Chondrocyte (in vitro differentiated cells): ENCODE results near the gene GPR161. TPM values are rescaled to one million over a fixed set of nuclear protein-coding genes. Genes with fewer than 3 reads are reported as not detected.

Experiments
- DNase-seq: peaks from one replicate; pipeline ENCODE4 v3.0.0; 2021; ENCODE audit warnings: mixed read lengths, low spot score
- H3K27ac Mint-ChIP-seq: one replicate; pipeline ENCODE4 v1.8.0; 2021; ENCODE audit warnings: mild to moderate bottlenecking, moderate library complexity, mixed read lengths; ENCODE audit not compliant: unreplicated experiment
- H3K27me3 Mint-ChIP-seq: 2 replicates; pipeline ENCODE4 v1.8.0; 2021; ENCODE audit warnings: low read depth, mixed read lengths
- H3K36me3 Mint-ChIP-seq: 2 replicates; pipeline ENCODE4 v1.8.0; 2021; ENCODE audit warnings: low read depth, mixed read lengths
- H3K4me1 Mint-ChIP-seq: 2 replicates; pipeline ENCODE4 v1.8.0; 2021; ENCODE audit warnings: low read depth, mild to moderate bottlenecking, mixed read lengths
- H3K4me3 Mint-ChIP-seq: one replicate; pipeline ENCODE4 v1.8.0; 2021; ENCODE audit warnings: mild to moderate bottlenecking, moderate library complexity, mixed read lengths; ENCODE audit not compliant: unreplicated experiment
- H3K9me3 Mint-ChIP-seq: 2 replicates; pipeline ENCODE4 v1.8.0; 2021; ENCODE audit warnings: low read depth, mixed read lengths
- CTCF ChIP-seq: fragments of 200-600 bp; sonication (generic); IDR thresholded peaks from 2 replicates; pipeline ENCODE4 v1.5.0; 2021; ENCODE audit warnings: antibody characterized with exemption, mild to moderate bottlenecking, moderate library complexity
- total RNA-seq: library from RNA; stranded (reverse); gene quantifications from 3 replicates; pipeline ENCODE4 v1.2.1, GENCODE V29; 2021

Gene GPR161
- total RNA-seq, 1 donor from 2014 or later: 33.5 TPM

GRCh38 chr1:168178638-168179437 is 42.1 kb upstream of the GPR161 start, which contains the start of gene TIPRL:
Gene TIPRL, plus strand, starts transcription at chr1:168178962. Its CDS starts 116 bp downstream, at chr1:168179078.
- Mint-ChIP-seq H3K36me3 (no peaks in the 10 kb centered on the region), H3K9me3 (peaks cover 3% of the 10 kb centered on the region), H3K4me1 (peaks cover 3% of the 10 kb centered on the region), H3K27ac (no peak within 1 kb of the TSS), H3K4me3 (no peak within 1 kb of the TSS), H3K27me3 (no peaks in the 10 kb centered on the region)
- peak; percentile 97 for DNase-seq
- TF ChIP-seq CTCF: peak; percentile 82

- Mint-ChIP-seq H3K27me3 (no peaks in the 10 kb centered on the region), H3K9me3 (peaks cover 3% of the 10 kb centered on the region), H3K4me1 (no peaks in the 10 kb centered on the region), H3K4me3 (no peak overlapping the region), H3K36me3 (no peaks in the 10 kb centered on the region), H3K27ac (no peak overlapping the region)
- TF ChIP-seq CTCF: no peak
- DNase-seq: no peak
These were observed 41.5 kb upstream of the GPR161 start for GRCh38 chr1:168178227-168178637.

DNA sequence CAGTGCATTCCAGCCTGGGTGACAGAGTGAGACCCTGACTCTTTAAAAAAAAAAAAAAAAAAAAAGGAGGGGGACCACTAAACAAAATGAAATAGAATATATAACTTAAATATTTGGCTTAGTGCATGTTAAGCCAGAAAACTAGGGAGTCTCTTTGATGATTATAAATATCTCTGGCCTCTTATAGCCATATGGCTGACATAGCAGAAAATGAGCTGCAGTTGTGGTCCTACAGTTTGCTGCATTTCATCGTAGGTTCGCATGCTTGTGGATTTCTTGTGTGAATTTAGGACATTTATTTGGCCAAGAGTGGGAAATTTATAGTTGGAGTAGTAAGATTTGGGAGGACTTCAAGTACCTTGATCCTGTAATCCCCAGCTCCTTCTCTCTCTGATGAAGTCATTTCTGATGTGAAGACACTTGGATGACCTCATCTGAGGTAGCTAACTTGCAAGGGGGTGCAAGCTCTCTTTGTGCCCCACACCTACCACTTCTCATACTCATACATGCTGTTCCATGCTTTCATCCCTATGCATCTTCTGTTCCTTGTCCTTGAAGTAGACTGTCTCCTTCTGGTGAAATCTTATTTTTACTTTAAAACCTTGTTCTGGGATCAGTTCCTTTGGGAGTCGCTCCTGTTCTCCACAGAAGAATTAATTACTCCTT is 35.7 kb upstream of the GPR161 start:
- H3K27ac Mint-ChIP-seq: no peak overlapping the region
- DNase-seq: no peak
- peaks cover 3% of the 10 kb centered on the region for H3K9me3 Mint-ChIP-seq
- H3K36me3 Mint-ChIP-seq: no peaks in the 10 kb centered on the region
- no peak for TF ChIP-seq CTCF
- no peak overlapping the region for H3K4me3 Mint-ChIP-seq
- H3K4me1 Mint-ChIP-seq: peaks cover 3% of the 10 kb centered on the region
- no peaks in the 10 kb centered on the region for H3K27me3 Mint-ChIP-seq

GRCh38 chr1:168170564-168171508 is 34.1 kb upstream of the GPR161 start:
- no peak overlapping the region for H3K27ac Mint-ChIP-seq
- no peak for TF ChIP-seq CTCF
- H3K9me3 Mint-ChIP-seq: peaks cover 3% of the 10 kb centered on the region
- no peaks in the 10 kb centered on the region for H3K36me3 Mint-ChIP-seq
- peaks cover 3% of the 10 kb centered on the region for H3K4me1 Mint-ChIP-seq
- H3K27me3 Mint-ChIP-seq: no peaks in the 10 kb centered on the region
- H3K4me3 Mint-ChIP-seq: no peak overlapping the region
- DNase-seq: no peak

DNA sequence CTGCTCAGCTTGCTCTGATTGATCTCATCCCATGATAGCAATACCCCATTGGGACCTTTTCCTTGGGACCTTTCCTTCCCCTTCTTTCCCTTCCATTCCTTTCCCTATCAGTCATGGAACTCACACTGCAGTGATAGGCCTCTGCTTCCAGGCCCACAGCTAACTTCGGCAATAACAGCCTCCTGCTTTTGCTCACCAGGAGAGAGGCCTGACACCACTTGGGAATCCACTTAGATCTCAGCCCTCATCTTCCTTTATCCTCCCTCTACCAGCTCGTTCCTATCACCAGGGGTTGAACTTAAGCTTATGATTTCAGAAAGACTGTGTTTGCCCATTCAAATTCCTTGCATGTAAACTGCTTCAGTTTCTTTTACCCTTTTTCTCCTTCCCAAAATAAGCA is 31.1 kb upstream of the GPR161 start:
- Mint-ChIP-seq H3K36me3 (no peaks in the 10 kb centered on the region), H3K27ac (peak overlapping the region; percentile 57), H3K9me3 (no peaks in the 10 kb centered on the region), H3K27me3 (no peaks in the 10 kb centered on the region), H3K4me3 (no peak overlapping the region), H3K4me1 (peaks cover 3% of the 10 kb centered on the region)
- DNase-seq: no peak
- no peak for TF ChIP-seq CTCF
